COLO829 (cell line): ENCODE results near the gene PPP3CA.
A peak's percentile ranks its signal among the peaks of the same experiment; 100 is the strongest.

Experiments
- DNase-seq: peaks from one replicate; pipeline ENCODE4 v3.0.0; 2012; ENCODE audit warnings: low spot score

Gene PPP3CA

GRCh38 chr4:101287324-101287723 lies 60.0 kb downstream of the PPP3CA start:
- no peak for DNase-seq

GRCh38 chr4:101286663-101287062 lies 60.7 kb downstream of the PPP3CA start:
- no peak for DNase-seq

GRCh38 chr4:101285985-101286384 lies 61.3 kb downstream of the PPP3CA start:
- no peak for DNase-seq

DNA sequence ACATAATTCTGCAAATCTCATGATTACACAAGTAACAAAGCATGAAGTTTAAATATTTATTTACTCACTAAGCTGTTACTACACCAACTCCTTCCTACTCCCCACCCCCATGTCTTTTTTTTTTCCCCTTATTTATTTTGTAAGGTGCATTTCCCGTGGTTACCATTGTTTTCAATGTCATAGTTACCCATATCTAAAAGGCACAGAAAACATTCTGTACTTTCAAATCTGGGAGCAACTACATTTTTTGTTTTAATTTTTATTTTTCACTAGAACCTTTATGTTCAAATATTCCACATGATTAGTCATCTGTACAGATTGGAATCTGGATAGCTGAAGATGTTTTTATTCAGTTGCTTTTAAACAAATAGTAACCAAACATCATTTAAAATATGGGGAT lies 62.8 kb downstream of the PPP3CA start:
- no peak for DNase-seq

DNA sequence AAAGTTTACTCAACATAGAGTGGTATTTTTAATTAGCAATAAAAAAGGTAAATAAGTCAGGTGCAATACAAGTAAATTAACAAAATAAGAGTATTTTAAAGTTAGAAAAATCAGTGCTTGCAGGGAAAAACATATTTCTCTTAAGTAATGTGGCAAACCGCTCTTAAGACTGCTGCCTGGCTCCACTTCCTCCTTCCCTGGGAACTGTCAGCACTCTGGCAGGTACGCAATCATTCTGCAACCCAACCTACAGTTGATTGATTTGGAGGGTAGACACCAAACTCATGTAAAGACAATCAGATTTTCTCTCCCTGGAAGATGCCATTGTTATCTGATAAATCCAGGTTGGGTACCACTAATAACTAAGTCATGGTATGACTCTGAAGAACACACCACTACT lies 63.9 kb downstream of the PPP3CA start:
- DNase-seq = no peak

GRCh38 chr4:101282076-101282844 lies 65.1 kb downstream of the PPP3CA start:
- no peak for DNase-seq

DNA sequence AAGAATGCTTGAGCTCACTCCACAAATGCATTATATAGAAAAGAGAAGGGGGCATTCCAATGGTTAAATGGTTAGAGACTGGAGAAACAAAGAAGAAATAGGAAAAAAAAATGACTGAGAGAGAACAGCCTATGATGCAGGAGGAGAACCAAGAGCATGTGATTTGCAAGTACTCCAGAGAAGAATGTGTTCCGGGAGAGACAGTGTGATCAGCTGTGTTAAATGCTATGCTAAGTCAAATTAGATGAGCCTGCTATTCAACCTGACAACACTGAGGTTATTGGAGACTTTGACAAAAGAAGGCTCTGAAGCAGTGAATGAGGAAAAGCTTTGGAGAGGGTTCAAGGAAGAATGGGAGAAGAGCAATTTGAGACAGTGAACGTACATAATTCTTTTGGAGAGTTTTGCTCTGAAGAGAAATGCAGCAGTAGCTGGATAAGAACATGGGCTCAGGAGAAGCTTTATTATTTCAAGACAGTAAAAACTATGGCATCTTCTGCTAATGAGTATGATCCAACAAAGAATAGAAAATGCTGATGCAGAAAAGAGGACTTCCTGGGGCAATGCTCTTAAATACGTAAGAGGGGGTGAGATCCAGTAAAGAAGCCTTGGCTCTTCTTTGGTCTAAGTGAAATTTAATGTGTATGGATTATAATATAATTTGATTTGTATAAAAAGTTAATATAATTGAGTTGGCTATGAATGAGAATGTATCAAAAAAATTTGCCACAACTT lies 66.3 kb downstream of the PPP3CA start:
- no peak for DNase-seq

DNA sequence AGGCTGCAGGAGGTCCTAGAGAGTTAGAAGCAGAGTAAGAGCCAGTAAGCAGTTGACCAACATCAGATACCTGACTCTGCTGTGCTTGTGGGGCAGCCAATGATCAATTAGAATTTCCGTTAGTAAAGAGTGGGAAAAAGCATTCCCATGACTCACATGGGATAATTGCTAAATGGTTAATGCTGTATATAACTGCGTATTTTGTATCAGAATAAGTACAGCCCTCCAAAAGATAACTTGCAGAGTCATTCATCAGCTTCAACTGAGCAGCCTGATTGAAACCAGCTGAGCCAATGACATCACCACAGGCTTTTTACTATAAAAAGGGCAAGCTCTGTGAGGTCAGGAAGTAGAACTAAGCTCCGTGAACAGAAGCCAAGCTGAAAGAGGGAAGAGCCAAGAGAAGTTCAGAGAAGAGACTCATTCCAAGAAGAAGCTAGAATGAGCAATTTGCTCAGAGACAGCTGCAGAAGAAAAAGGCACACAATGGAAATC lies 67.9 kb downstream of the PPP3CA start:
- no peak for DNase-seq

GRCh38 chr4:101277671-101278070 lies 69.7 kb downstream of the PPP3CA start:
- DNase-seq = no peak

DNA sequence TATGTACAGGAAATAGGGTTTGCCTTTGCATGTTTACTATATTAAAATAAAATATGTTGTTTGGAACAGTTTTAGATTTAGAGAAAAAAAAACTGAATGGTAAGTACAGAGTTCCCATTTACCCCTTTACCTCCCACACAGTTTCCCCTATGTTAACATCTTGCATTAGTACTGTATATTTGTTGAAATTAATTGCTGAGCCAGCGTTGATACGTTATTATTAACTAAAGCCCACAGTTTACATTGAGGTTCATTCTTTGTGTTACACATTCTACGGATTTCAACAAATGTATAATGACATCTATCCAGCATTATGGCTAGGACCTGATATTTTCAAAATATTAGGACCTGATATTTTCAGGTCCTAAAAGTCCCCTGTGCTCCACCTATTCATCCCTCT lies 70.7 kb downstream of the PPP3CA start:
- DNase-seq = no peak

GRCh38 chr4:101274888-101275752 lies 72.2 kb downstream of the PPP3CA start:
- DNase-seq = no peak

DNA sequence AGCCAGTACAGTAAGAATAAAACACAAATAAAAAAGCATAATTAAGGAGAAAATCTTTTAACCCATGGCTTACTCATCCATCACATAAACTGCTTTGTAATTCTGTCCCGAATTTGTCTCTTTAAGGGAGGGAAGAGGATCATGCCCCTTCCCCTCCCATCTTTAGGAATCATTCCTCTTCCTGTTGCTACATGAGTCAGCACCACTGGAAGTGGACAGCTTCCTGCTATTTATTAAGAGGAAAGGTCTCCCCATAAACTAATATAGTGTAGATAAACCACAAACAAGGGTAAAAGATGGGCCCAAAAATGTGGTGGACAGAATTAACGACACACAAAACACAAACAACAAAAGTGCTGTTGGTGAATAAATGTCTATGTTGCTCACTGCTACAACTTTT lies 75.8 kb downstream of the PPP3CA start:
- no peak for DNase-seq

GRCh38 chr4:101269682-101270081 lies 77.6 kb downstream of the PPP3CA start:
- no peak for DNase-seq

GRCh38 chr4:101265816-101266172 lies 81.5 kb downstream of the PPP3CA start:
- no peak for DNase-seq

- peak; percentile 69 for DNase-seq
These were observed 82.1 kb downstream of the PPP3CA start for GRCh38 chr4:101264993-101265815.

DNA sequence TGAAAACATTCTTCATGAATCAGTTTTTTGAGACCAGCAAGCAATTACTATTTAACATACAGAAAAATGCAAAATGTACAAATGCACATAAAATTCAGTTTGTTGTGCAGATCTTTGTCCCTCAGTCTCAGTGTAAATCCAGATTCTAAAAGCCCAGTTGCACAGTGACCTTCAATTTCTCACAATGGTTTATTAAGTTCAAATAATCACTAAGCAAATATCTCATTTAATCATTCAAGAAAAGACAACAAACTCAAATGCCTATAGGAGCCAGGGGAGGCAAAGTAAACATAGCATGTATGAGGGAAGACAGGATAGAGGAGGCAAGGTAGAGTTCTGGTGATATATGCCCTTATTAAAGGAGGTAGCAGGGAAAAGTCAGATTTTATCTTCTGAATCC lies 82.8 kb downstream of the PPP3CA start:
- DNase-seq = no peak

DNA sequence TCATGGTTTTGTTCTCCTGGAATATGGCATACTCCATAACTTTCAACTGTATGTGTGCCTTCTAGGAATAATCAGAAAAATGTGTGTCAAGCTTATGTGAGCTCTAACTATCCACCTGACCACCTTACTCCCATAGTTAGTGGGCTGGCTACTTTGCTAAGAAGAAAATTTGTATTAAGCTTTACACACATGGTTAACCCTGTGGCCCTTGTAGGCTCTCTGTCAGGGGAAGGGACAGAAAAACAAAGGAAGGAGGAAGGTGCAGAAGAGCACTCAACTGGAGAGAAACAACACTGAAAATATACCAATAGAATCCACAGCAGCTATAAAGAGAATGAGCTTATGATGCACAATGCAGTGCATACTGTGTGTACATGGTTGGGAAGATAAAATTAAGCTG lies 84.6 kb downstream of the PPP3CA start:
- DNase-seq = no peak

DNA sequence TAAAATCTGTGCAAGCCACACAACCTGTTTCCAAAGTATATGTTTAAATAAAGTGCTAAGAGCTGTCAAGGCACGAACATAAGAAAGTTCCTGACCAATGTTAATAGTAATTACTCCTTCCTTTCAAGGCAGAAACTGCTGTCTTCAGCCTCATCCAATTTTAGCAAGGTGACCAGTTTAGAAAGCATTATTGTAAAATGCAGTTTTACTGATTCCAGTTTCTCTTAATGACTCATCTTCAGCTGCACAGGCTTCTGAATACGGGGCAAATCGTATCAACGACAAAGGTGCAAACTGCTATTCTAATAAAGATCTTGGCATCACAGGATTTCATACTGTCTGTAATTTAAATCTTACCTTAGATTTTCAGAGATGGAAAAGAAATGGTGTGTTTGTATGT lies 87.5 kb downstream of the PPP3CA start:
- no peak for DNase-seq

DNA sequence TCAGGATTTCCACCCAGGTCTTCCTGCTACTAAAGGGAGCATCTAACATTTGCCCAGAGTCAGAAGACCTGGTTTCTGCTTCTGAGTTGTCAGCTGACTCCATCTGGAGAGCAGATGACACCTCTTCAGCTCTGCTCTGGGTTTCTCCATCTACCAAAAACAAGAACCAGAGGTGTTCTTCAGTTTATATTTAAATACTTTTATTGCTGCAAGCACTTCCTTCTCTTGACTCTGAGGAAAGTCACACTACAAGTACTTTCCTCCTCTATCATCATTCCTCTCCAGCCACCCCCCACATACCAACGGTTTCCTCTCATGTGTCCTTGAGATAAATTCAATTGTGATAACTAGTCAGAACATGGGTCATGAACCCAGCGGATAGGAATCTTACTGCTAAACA lies 88.4 kb downstream of the PPP3CA start:
- no peak for DNase-seq

- no peak for DNase-seq
These were observed 91.1 kb downstream of the PPP3CA start for GRCh38 chr4:101256222-101256621.

GRCh38 chr4:101254776-101255175 lies 92.5 kb downstream of the PPP3CA start:
- DNase-seq = no peak

DNA sequence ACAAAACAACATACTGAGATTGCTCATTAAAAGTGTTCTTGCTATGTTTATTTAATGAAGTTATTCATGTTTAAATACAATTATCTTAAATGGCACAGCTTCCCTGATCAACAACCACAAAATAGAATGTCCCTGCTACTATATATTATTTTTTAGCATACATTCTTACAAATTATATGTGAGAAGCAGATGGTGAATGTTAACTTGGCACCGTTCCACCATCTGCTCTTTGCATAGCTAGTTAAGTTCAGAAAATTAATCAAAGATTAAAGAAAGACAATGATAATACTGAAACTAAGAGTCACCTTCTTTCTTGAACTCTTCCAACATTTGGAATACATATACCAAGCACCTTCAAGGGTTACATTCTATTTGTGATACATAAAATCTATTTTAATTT lies 94.2 kb downstream of the PPP3CA start:
- no peak for DNase-seq
